ENCODE measurements around the gene NUDT1. TPM values are rescaled to one million over a fixed set of nuclear protein-coding genes. Genes with fewer than 3 reads are reported as not detected.

The NUDT1 gene
- total RNA-seq, 4 donors from 2014 or later, result 12.9 to 37.6 (median 26.6) TPM

DNA sequence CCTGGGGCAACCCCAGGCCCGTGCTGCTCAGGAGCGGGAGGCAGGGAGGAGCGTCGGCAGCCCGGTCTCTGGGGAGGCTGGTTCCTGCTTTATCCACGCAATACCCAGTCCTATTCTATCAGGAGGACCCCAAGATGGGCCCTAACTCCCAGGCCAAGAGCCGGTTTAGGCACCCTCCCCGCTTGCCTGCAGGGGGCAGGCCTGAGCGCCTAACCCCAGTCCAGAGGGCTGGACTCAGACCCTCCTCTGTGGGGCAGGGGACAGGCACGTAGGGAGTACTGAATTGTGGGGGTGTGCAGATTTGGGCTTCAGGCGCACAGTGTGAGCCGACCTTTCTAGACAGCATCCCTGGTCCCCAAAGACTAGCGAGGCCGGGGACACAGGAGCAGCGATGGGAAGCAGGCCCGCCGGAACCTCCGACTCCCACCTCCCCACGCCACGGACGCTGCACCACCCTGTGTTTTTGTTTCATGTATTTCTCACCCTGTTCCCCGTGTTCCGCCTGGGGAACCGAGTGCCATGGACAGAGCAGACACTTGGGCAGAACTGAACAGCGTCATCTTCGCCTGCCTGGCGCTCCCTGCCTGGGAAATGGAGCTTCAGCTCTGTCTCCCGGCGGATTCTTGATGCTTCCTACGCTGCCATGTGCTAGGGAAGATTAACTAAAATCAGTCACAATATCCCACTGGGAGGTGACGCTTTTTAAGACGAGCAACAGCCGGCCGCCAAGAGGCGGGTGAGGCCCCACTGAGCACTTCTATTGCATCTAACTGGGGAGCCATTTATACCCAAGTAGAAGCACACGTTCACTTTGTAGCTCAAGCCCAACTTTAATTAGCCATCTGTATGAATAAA, 5.3 kb downstream of the NUDT1 start:
- Histone ChIP-seq H3K27ac (no peak overlapping the region), H3K4me3 (no peak overlapping the region), H3K9me3 (no peaks in the 10 kb centered on the region), H3K27me3 (no peaks in the 10 kb centered on the region), H3K36me3 (peaks cover 0 to 18% (median 0%) of the 10 kb centered on the region in 3 donors), H3K4me1 (peaks cover 0 to 26% (median 9%) of the 10 kb centered on the region in 4 donors)
- no peak for TF ChIP-seq EP300 (IDR thresholded peaks at IDR 0.05)
- TF ChIP-seq, protein P1, sequence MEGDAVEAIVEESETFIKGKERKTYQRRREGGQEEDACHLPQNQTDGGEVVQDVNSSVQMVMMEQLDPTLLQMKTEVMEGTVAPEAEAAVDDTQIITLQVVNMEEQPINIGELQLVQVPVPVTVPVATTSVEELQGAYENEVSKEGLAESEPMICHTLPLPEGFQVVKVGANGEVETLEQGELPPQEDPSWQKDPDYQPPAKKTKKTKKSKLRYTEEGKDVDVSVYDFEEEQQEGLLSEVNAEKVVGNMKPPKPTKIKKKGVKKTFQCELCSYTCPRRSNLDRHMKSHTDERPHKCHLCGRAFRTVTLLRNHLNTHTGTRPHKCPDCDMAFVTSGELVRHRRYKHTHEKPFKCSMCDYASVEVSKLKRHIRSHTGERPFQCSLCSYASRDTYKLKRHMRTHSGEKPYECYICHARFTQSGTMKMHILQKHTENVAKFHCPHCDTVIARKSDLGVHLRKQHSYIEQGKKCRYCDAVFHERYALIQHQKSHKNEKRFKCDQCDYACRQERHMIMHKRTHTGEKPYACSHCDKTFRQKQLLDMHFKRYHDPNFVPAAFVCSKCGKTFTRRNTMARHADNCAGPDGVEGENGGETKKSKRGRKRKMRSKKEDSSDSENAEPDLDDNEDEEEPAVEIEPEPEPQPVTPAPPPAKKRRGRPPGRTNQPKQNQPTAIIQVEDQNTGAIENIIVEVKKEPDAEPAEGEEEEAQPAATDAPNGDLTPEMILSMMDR (IDR thresholded peaks at IDR 0.05), result peak in 4 of 5 experiments; percentile 17 to 49 (median 40)
- no peak for DNase-seq (ENCODE audit: low spot score in 2 of 2)
- 71 to 72% methylated on average over 32 to 35 of the region's 36 CpGs for WGBS, 2 donors

DNA sequence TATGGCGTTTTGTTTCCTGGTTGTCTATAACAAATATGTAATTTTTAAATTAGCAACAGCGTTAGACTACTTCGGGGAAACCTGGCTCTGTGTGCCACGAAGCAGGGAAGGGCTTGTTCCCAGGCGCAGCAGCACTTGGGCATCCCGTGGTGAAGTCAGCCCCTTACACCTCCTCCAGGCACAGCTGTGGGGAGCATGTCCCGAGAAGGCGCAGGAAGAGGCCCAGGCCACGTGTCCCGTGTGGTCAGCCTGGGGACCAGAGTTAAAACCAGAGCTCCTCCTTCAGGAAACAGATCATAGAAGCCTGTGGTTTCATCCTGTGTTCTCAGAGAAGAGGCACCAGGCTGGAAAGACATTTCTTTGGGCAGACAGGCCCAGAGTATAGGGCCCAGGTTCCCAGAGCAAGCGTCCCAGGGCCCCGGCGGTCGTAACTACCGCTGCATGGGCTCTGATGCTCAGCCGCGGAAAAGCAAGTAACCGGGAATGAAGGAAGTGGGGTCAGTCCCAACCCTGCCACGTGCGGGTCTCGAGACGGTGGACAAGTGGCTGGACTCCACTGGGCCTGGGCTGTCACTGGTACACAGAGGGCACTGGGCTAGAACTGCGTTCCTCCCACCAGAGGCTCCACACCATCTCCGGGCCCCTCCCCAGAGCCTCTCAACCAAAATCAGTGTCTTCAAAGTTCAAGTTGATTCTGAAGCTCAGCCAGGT, 7.1 kb downstream of the NUDT1 start:
- TF ChIP-seq POLR2A (IDR thresholded peaks at IDR 0.05), result no peak
- TF ChIP-seq, protein P1 (IDR thresholded peaks at IDR 0.05), result peak in 1 of 5 experiments; percentile 27
- TF ChIP-seq EP300 (IDR thresholded peaks at IDR 0.05), result peak in 1 of 2 donors; percentile 34
- WGBS, 2 donors, result 29 to 45% methylated on average over 24 of the region's 24 CpGs
- no peaks in the 10 kb centered on the region for H3K27me3 ChIP-seq
- no peak overlapping the region for H3K4me3 ChIP-seq
- peaks cover 0 to 28% (median 0%) of the 10 kb centered on the region in 3 donors for H3K36me3 ChIP-seq
- peak overlapping the region in 1 of 4 donors; percentile 75 for H3K27ac ChIP-seq
- H3K9me3 ChIP-seq, result no peaks in the 10 kb centered on the region
- H3K4me1 ChIP-seq, result peaks cover 0 to 16% (median 3%) of the 10 kb centered on the region in 4 donors
- DNase-seq (ENCODE audit: low spot score in 2 of 2), result peak; percentile 52 to 59

DNA sequence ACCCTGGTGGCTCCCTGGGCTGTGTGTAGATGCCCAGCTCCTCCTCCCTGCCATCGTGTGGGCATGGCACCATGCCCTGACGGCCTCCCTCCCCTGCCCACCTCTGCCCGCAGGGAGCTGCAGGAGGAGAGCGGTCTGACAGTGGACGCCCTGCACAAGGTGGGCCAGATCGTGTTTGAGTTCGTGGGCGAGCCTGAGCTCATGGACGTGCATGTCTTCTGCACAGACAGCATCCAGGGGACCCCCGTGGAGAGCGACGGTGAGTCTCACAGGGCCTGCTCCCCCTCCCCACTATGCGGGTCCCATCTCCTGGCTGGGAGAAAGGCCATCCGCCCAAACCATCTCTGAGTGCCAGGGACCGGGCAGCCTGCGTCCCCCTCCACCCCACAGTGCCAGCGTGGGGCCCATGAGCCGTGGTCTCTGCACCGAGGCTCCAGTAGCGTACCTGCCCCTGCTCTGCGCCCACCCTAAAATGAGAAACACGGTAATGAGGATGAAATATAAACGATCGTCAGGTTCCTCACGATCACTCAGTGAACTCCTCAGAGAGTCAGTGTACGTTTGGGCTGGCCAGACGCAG, 7.8 kb downstream of the NUDT1 start:
- peaks cover 0 to 35% (median 0%) of the 10 kb centered on the region in 3 donors for H3K36me3 ChIP-seq
- H3K4me1 ChIP-seq, result peaks cover 0 to 16% (median 3%) of the 10 kb centered on the region in 4 donors
- TF ChIP-seq EP300 (IDR thresholded peaks at IDR 0.05), result no peak
- no peak for TF ChIP-seq POLR2A (IDR thresholded peaks at IDR 0.05)
- peak overlapping the region in 1 of 4 donors; percentile 75 for H3K27ac ChIP-seq
- no peak overlapping the region for H3K4me3 ChIP-seq
- H3K27me3 ChIP-seq, result no peaks in the 10 kb centered on the region
- no peak for DNase-seq (ENCODE audit: low spot score in 2 of 2)
- 69 to 73% methylated on average over 13 to 18 of the region's 27 CpGs for WGBS, 2 donors
- no peaks in the 10 kb centered on the region for H3K9me3 ChIP-seq

DNA sequence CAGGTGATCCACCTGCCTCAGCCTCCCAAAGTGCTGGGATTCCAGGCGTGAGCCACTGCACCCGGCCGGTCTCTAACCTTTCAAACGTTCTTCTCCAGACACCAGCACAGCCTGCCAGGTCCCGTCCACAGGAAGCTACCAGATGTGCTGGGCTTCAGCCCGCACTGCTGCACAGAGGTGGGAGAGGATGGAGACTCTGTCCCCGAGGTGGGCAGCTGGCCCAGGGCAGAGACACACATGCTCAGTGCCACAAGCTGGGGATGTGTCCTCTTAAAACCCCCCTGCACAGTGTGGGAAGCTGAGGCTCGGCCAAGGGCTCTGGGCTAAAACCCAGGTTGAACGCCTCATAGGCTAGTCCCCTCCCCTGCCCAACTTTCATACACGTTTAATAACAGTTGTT, 9.4 kb downstream of the NUDT1 start:
- H3K27me3 ChIP-seq, result no peaks in the 10 kb centered on the region
- H3K9me3 ChIP-seq, result no peaks in the 10 kb centered on the region
- no peak overlapping the region for H3K27ac ChIP-seq
- no peak overlapping the region for H3K4me3 ChIP-seq
- WGBS, 2 donors, result 67 to 77% methylated on average over 7 to 10 of the region's 10 CpGs
- peaks cover 0 to 16% (median 3%) of the 10 kb centered on the region in 4 donors for H3K4me1 ChIP-seq
- TF ChIP-seq, protein P1 (IDR thresholded peaks at IDR 0.05), result no peak
- no peak for TF ChIP-seq EP300 (IDR thresholded peaks at IDR 0.05)
- TF ChIP-seq POLR2A (IDR thresholded peaks at IDR 0.05), result no peak
- H3K36me3 ChIP-seq, result peaks cover 0 to 51% (median 0%) of the 10 kb centered on the region in 3 donors
- DNase-seq (ENCODE audit: low spot score in 2 of 2), result no peak
